KMS-11 (cell line): Measurements from ENCODE around the gene CAMTA1.

Experiments
- H2AFZ ChIP-seq: fragments of 200-600 bp; sonication (generic); 2 replicates; pipeline ENCODE4 v1.6.1; 2016; ENCODE audit warnings: antibody characterized with exemption, mixed run types, low read depth
- H3K27ac ChIP-seq: fragments of 200-600 bp; sonication (generic); 2 replicates; pipeline ENCODE4 v1.6.1; 2016; ENCODE audit warnings: mild to moderate bottlenecking, mixed run types
- H3K27me3 ChIP-seq: fragments of 200-600 bp; sonication (generic); 2 replicates; pipeline ENCODE4 v1.6.1; 2017; ENCODE audit warnings: mild to moderate bottlenecking, low read depth, mixed run types, moderate library complexity; ENCODE audit not compliant: insufficient read depth
- H3K36me3 ChIP-seq: fragments of 200-600 bp; sonication (generic); 2 replicates; pipeline ENCODE4 v1.6.1; 2017; ENCODE audit warnings: mild to moderate bottlenecking, mixed run types; ENCODE audit not compliant: insufficient read depth
- H3K4me1 ChIP-seq: fragments of 200-600 bp; sonication (generic); 2 replicates; pipeline ENCODE4 v1.6.1; 2016; ENCODE audit warnings: mild to moderate bottlenecking, low read depth, mixed run types; ENCODE audit not compliant: poor library complexity, severe bottlenecking
- H3K4me2 ChIP-seq: fragments of 200-600 bp; sonication (generic); 2 replicates; pipeline ENCODE4 v1.7.0; 2016; ENCODE audit warnings: mild to moderate bottlenecking, mixed run types
- H3K4me3 ChIP-seq: fragments of 200-600 bp; sonication (generic); IDR thresholded peaks from 2 replicates; pipeline ENCODE4 v1.6.1; 2017; ENCODE audit warnings: low read depth, low read length, mixed read lengths; ENCODE audit not compliant: insufficient read depth
- H3K79me2 ChIP-seq: fragments of 200-600 bp; sonication (generic); 2 replicates; pipeline ENCODE4 v1.6.1; 2016; ENCODE audit warnings: low read depth, mixed run types; ENCODE audit not compliant: insufficient read depth
- H3K9ac ChIP-seq: fragments of 200-600 bp; sonication (generic); 2 replicates; pipeline ENCODE4 v1.6.1; 2016; ENCODE audit warnings: mild to moderate bottlenecking, mixed run types
- H4K20me1 ChIP-seq: fragments of 200-600 bp; sonication (generic); 2 replicates; pipeline ENCODE4 v1.6.1; 2016; ENCODE audit warnings: mild to moderate bottlenecking, mixed run types; ENCODE audit not compliant: insufficient read depth
- CTCF ChIP-seq: fragments of 200-600 bp; sonication (generic); conservative IDR thresholded peaks from 2 replicates; pipeline ENCODE4 v1.6.1; 2017; ENCODE audit warnings: low read depth, mild to moderate bottlenecking, antibody characterized with exemption, low read length, moderate library complexity, mixed read lengths

The CAMTA1 gene

GRCh38 chr1:7420470-7421100 is 635.3 kb downstream of the CAMTA1 start:
- H3K4me1 ChIP-seq, result no peaks in the 10 kb centered on the region

GRCh38 chr1:7421471-7422075 is 636.3 kb downstream of the CAMTA1 start:
- TF ChIP-seq CTCF, result no peak
- H3K36me3 ChIP-seq, result no peaks in the 10 kb centered on the region
- no peak overlapping the region for H3K9ac ChIP-seq
- no peaks in the 10 kb centered on the region for H3K4me1 ChIP-seq
- H3K4me3 ChIP-seq, result no peak overlapping the region
- no peaks in the 10 kb centered on the region for H3K79me2 ChIP-seq
- no peak overlapping the region for H2AFZ ChIP-seq
- H4K20me1 ChIP-seq, result no peaks in the 10 kb centered on the region
- H3K27me3 ChIP-seq, result no peaks in the 10 kb centered on the region
- H3K4me2 ChIP-seq, result no peak overlapping the region
- H3K27ac ChIP-seq, result no peak overlapping the region

More at GRCh38 chr1:7420470-7421100, 635.3 kb downstream of the CAMTA1 start:
- Histone ChIP-seq H3K27ac (no peak overlapping the region), H4K20me1 (no peaks in the 10 kb centered on the region), H3K4me2 (no peak overlapping the region), H3K79me2 (no peaks in the 10 kb centered on the region), H2AFZ (no peak overlapping the region), H3K27me3 (no peaks in the 10 kb centered on the region), H3K9ac (no peak overlapping the region), H3K36me3 (no peaks in the 10 kb centered on the region), H3K4me3 (no peak overlapping the region)
- no peak for TF ChIP-seq CTCF

- Histone ChIP-seq H3K27me3 (no peaks in the 10 kb centered on the region), H2AFZ (no peak overlapping the region), H3K4me2 (no peak overlapping the region), H3K79me2 (no peaks in the 10 kb centered on the region), H3K4me3 (no peak overlapping the region), H4K20me1 (no peaks in the 10 kb centered on the region), H3K27ac (no peak overlapping the region), H3K9ac (no peak overlapping the region), H3K36me3 (no peaks in the 10 kb centered on the region), H3K4me1 (no peaks in the 10 kb centered on the region)
- no peak for TF ChIP-seq CTCF
These were observed 636.8 kb downstream of the CAMTA1 start for GRCh38 chr1:7422081-7422480.

- Histone ChIP-seq H3K36me3 (no peaks in the 10 kb centered on the region), H3K9ac (no peak overlapping the region), H3K27ac (no peak overlapping the region), H3K27me3 (no peaks in the 10 kb centered on the region; the same call in 1 of the 2 replicates), H4K20me1 (no peaks in the 10 kb centered on the region), H2AFZ (no peak overlapping the region), H3K4me3 (no peak overlapping the region), H3K79me2 (no peaks in the 10 kb centered on the region), H3K4me1 (no peaks in the 10 kb centered on the region), H3K4me2 (no peak overlapping the region)
- no peak for TF ChIP-seq CTCF
These were observed 637.3 kb downstream of the CAMTA1 start for GRCh38 chr1:7422561-7422960.
